LNCaP clone FGC (cell line): ENCODE results near the gene SOCS7.

Experiments
- DNase-seq: peaks from one replicate; pipeline ENCODE4 v3.0.0-alpha.2; 2011; ENCODE audit warnings: low read depth
- H3K4me3 ChIP-seq: 2 replicates; pipeline ENCODE4 v1.5.1; 2011; ENCODE audit warnings: mild to moderate bottlenecking, low read depth, low read length, control low read depth
- CTCF ChIP-seq: IDR thresholded peaks from 2 replicates; pipeline ENCODE4 v1.5.1; 2012; ENCODE audit warnings: mild to moderate bottlenecking; ENCODE audit not compliant: control insufficient read depth, insufficient read depth; ENCODE audit errors: extremely low read depth

SOCS7 gene

GRCh38 chr17:38425744-38426143 is 74.1 kb downstream of the SOCS7 start:
- no peak for DNase-seq
- H3K4me3 ChIP-seq = no peak overlapping the region
- no peak for TF ChIP-seq CTCF

- H3K4me3 ChIP-seq = no peak overlapping the region
- no peak for DNase-seq
- TF ChIP-seq CTCF = no peak
Observed at GRCh38 chr17:38426441-38426840, 74.8 kb downstream of the SOCS7 start.

GRCh38 chr17:38427160-38427949 is 75.7 kb downstream of the SOCS7 start:
- DNase-seq = no peak
- TF ChIP-seq CTCF = no peak
- no peak overlapping the region for H3K4me3 ChIP-seq

- DNase-seq = no peak
- no peak within 1 kb of the TSS for H3K4me3 ChIP-seq
- TF ChIP-seq CTCF = no peak
Observed at GRCh38 chr17:38428112-38428642, 76.5 kb downstream of the SOCS7 start, which contains the start of gene ARHGAP23. TSS of gene ARHGAP23 (plus strand) at chr17:38428464. CDS start at chr17:38428486, 22 bp downstream.

GRCh38 chr17:38428643-38429371 is 77.2 kb downstream of the SOCS7 start:
- no peak overlapping the region for H3K4me3 ChIP-seq
- DNase-seq = no peak
- TF ChIP-seq CTCF = no peak

GRCh38 chr17:38429476-38430100 is 77.9 kb downstream of the SOCS7 start:
- H3K4me3 ChIP-seq = no peak overlapping the region
- no peak for DNase-seq
- TF ChIP-seq CTCF = no peak
